T-cell (primary cell): ENCODE results near the gene CCDC39. TPM values are rescaled to one million over a fixed set of nuclear protein-coding genes. Genes with fewer than 3 reads are reported as not detected.

Experiments
- ATAC-seq, 4 experiments: fragments of 200-7000 bp in 3 of 4; fragments of 150-1000 bp in 1 of 4; cut with Tn5 transposase; replicated peaks in 1 of 4; 1 replicate in 3 of 4; 2 replicates in 1 of 4; pipeline ENCODE4 v1.10.0; 2021; ENCODE audit warnings: moderate library complexity in 3 of 4, mild to moderate bottlenecking in 2 of 4, moderate number of reproducible peaks in 1 of 4
- CTCF ChIA-PET, 2 donors: fragments of 300-600 bp; sonication (Branson Sonifier 250); formaldehyde crosslinking; loops; one replicate each; lab custom pipeline; 2022; ENCODE audit warnings: antibody characterized with exemption in 2 of 2; lab: Charles Lee
- POLR2A ChIA-PET, 2 donors: fragments of 300-600 bp; sonication (Branson Sonifier 250); formaldehyde crosslinking; loops; one replicate each; lab custom pipeline; 2022; ENCODE audit warnings: antibody characterized with exemption in 2 of 2; lab: Charles Lee
- DNase-seq, 35 experiments: peaks; one replicate each; pipeline versions ENCODE4 v3.0.0 to v3.0.0-alpha.2; 2013 to 2023
- H3K27ac ChIP-seq: one replicate; pipeline ENCODE4 v1.5.1; 2013; ENCODE audit warnings: low read length
- H3K27me3 ChIP-seq, 2 experiments: replicated peaks in 1 of 2; 1 replicate in 1 of 2; 2 replicates in 1 of 2; pipeline versions ENCODE4 v1.6.1 to v1.7.0; 2013; ENCODE audit warnings: low read length in 1 of 2, mixed read lengths in 1 of 2; ENCODE audit not compliant: control insufficient read depth in 2 of 2, insufficient read depth in 2 of 2; ENCODE audit errors: extremely low read depth in 1 of 2
- H3K36me3 ChIP-seq, 2 donors: 1 replicate in 1 of 2; 2 replicates in 1 of 2; pipeline versions ENCODE4 v1.6.1 to v1.7.0; 2013; ENCODE audit warnings: low read length in 1 of 2; ENCODE audit not compliant: control insufficient read depth in 2 of 2, insufficient read depth in 1 of 2; ENCODE audit errors: extremely low read depth in 1 of 2
- H3K4me1 ChIP-seq, 2 experiments: 1 replicate in 1 of 2; 2 replicates in 1 of 2; pipeline versions ENCODE4 v1.6.1 to v1.7.0; 2013; ENCODE audit warnings: low read length in 2 of 2, mixed read lengths in 1 of 2; ENCODE audit not compliant: insufficient read depth in 2 of 2, control insufficient read depth in 1 of 2; ENCODE audit errors: extremely low read depth in 1 of 2
- H3K4me3 ChIP-seq, 2 donors: 1 replicate in 1 of 2; 2 replicates in 1 of 2; pipeline versions ENCODE4 v1.5.1 to v1.7.0; 2013; ENCODE audit warnings: mild to moderate bottlenecking in 2 of 2, low read length in 1 of 2, moderate library complexity in 1 of 2; ENCODE audit not compliant: control insufficient read depth in 1 of 2; ENCODE audit errors: extremely low read depth in 1 of 2
- H3K9me3 ChIP-seq: 2 replicates; pipeline ENCODE4 v1.7.0; 2013
- H3K27ac Mint-ChIP-seq, 2 donors: one replicate each; pipeline ENCODE4 v1.8.0; 2020 to 2021; ENCODE audit warnings: mild to moderate bottlenecking in 2 of 2, mixed read lengths in 2 of 2
- H3K27me3 Mint-ChIP-seq, 2 donors: one replicate each; pipeline ENCODE4 v1.8.0; 2021 to 2022; ENCODE audit warnings: mixed read lengths in 2 of 2
- H3K36me3 Mint-ChIP-seq: one replicate; pipeline ENCODE4 v1.8.0; 2021; ENCODE audit warnings: mixed read lengths
- H3K4me1 Mint-ChIP-seq, 3 donors: one replicate each; pipeline ENCODE4 v1.8.0; 2020 to 2022; ENCODE audit warnings: mixed read lengths in 3 of 3, mild to moderate bottlenecking in 1 of 3
- H3K4me3 Mint-ChIP-seq, 3 donors: one replicate each; pipeline ENCODE4 v1.8.0; 2020 to 2022; ENCODE audit warnings: mild to moderate bottlenecking in 3 of 3, mixed read lengths in 3 of 3, moderate library complexity in 3 of 3
- H3K9me3 Mint-ChIP-seq, 3 donors: one replicate each; pipeline ENCODE4 v1.8.0; 2020 to 2022; ENCODE audit warnings: mixed read lengths in 3 of 3
- WGBS: methylation state at CpG from one replicate; pipeline ENCODE4 v1.1.5; 2013; ENCODE audit warnings: missing lambda C conversion rate; ENCODE audit not compliant: insufficient coverage; 5-methylcytosine and 5-hydroxymethylcytosine counted together
- total RNA-seq, 35 experiments: library from RNA in 6 of 35; stranded (reverse) in 6 of 35; fragments of 120-200 nt in 1 of 35; gene quantifications; one replicate each; pipeline versions ENCODE4 v1.2.1 to v1.2.4 and lab custom pipeline; 2013 to 2026

CCDC39 gene
- total RNA-seq, 5 donors from 2014 or later (not counting 1 experiment from before 2014, with no cell fraction given) = not detected

DNA sequence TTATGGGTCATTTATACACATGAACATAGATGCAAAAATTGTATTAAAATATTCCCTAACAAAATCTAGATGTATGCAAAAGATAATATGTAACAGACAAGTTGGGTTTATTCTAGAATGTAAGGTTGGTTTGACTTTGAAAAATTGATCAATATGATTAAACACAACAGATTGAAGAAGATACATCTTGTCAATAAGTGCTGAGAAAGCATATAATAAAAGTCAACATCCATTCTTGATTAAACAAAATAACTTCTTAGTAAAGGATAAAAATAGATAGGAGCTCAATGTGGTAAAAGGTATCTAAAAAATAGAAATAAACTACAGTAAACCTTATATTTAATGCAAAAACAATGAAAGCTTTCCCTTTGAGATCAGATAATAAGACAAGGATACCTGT lies 38.3 kb downstream of the CCDC39 start:
- H3K9me3 Mint-ChIP-seq = no peaks in the 10 kb centered on the region
- ATAC-seq (no peak), DNase-seq (no peak)
- peaks cover 0 to 2% of the 10 kb centered on the region in 2 experiments for H3K27me3 ChIP-seq
- no peaks in the 10 kb centered on the region for H3K4me1 ChIP-seq
- H3K9me3 ChIP-seq = no peaks in the 10 kb centered on the region
- H3K4me3 ChIP-seq = no peak overlapping the region
- peaks cover 22 to 30% of the 10 kb centered on the region in 2 donors for H3K27me3 Mint-ChIP-seq
- H3K27ac ChIP-seq = no peak overlapping the region
- POLR2A ChIA-PET = no interaction called here
- no peak overlapping the region for H3K27ac Mint-ChIP-seq
- H3K36me3 ChIP-seq = no peaks in the 10 kb centered on the region
- no peaks in the 10 kb centered on the region for H3K36me3 Mint-ChIP-seq
- CTCF ChIA-PET = no interaction called here
- no peaks in the 10 kb centered on the region for H3K4me1 Mint-ChIP-seq
- H3K4me3 Mint-ChIP-seq = no peak overlapping the region

DNA sequence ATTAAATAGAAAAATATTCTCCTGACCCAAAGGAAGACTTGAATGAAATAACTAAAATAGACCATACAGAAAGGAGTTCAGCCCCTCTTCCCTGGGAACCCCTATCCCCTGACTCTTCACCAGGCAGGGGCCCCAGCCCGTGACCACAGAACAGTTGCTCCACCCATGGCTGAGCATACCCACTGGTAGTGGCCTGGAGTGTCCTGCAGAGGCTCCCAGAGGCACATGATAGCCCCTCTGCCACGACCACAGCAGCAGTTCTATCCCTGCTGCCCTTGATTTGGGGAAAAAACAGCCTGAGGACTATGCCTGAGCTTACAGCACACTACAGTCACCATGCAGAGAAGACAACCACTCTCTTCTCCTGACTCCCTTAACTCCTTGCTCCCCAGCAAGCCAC lies 45.6 kb downstream of the CCDC39 start:
- no peaks in the 10 kb centered on the region for H3K4me1 ChIP-seq
- ATAC-seq (no peak), DNase-seq (no peak)
- no peak overlapping the region for H3K27ac ChIP-seq
- H3K36me3 Mint-ChIP-seq = peaks cover under 1% of the 10 kb centered on the region
- H3K9me3 ChIP-seq = no peaks in the 10 kb centered on the region
- no peaks in the 10 kb centered on the region for H3K36me3 ChIP-seq
- no peak overlapping the region for H3K4me3 ChIP-seq
- H3K4me3 Mint-ChIP-seq = no peak overlapping the region
- no peaks in the 10 kb centered on the region for H3K4me1 Mint-ChIP-seq
- peaks cover 2 to 13% of the 10 kb centered on the region in 2 experiments for H3K27me3 ChIP-seq
- H3K9me3 Mint-ChIP-seq = no peaks in the 10 kb centered on the region
- ChIA-PET CTCF (no interaction called here), POLR2A (no interaction called here)
- no peak overlapping the region for H3K27ac Mint-ChIP-seq
- peaks cover 34 to 48% of the 10 kb centered on the region in 2 donors for H3K27me3 Mint-ChIP-seq
- no CpG with 5 or more reads among the region's 2 CpGs for WGBS

DNA sequence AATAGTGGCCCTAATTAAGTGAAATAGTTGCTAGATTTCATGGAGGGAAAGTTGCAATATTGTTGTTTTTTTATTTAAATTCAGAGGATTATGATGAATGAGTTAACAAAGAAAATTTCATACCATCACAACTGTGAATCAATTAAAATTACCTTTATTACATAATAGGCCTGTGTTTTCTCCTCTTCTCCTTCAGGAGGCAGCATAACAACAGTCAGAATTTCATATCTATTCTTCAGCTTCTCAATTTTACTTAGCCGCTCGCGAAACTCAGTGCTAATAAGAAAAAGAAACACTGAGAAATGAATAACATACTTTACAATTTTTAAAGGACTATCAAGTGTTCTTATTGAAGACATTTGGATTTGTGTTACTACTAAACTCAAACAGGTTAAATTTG lies 48.0 kb downstream of the CCDC39 start:
- H3K27ac ChIP-seq = no peak overlapping the region
- H3K4me3 Mint-ChIP-seq = no peak overlapping the region
- CTCF ChIA-PET = no interaction called here
- WGBS = no CpG with 5 or more reads among the region's 3 CpGs
- H3K4me1 ChIP-seq = no peaks in the 10 kb centered on the region
- peaks cover 11% of the 10 kb centered on the region for H3K36me3 Mint-ChIP-seq
- peaks cover 0 to 13% of the 10 kb centered on the region in 2 experiments for H3K27me3 ChIP-seq
- no peaks in the 10 kb centered on the region for H3K4me1 Mint-ChIP-seq
- no peak overlapping the region for H3K27ac Mint-ChIP-seq
- ATAC-seq (no peak), DNase-seq (no peak)
- no peaks in the 10 kb centered on the region for H3K9me3 ChIP-seq
- H3K9me3 Mint-ChIP-seq = no peaks in the 10 kb centered on the region
- H3K27me3 Mint-ChIP-seq = peaks cover 26 to 33% of the 10 kb centered on the region in 2 donors
- POLR2A ChIA-PET = no interaction called here
- H3K36me3 ChIP-seq = peaks cover 0 to 2% of the 10 kb centered on the region in 2 donors
- H3K4me3 ChIP-seq = no peak overlapping the region

DNA sequence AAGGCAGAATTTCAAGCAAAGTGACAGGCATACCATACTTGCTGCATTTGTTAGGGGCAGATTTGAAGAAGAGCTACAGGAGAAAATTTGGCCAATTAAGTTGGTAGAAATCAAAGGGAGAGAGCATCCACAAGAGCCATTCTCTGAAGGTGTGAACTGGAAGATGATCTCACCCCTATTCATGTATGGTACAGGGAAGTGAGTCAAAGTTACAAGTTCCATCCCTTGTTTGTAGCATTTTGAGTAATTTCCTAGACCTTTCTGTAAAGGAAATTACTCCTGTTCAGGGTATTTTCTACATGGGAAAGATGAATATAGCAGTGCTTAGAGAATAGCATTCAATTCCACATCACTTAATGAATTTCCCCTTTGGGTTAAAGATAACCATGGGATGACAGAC lies 48.9 kb downstream of the CCDC39 start:
- no peak for DNase-seq
- Mint-ChIP-seq H3K9me3 (no peaks in the 10 kb centered on the region), H3K36me3 (peaks cover 20% of the 10 kb centered on the region), H3K4me3 (no peak overlapping the region), H3K4me1 (peaks cover 0 to 5% (median 3%) of the 10 kb centered on the region in 3 donors), H3K27me3 (peaks cover 16 to 25% of the 10 kb centered on the region in 2 donors), H3K27ac (no peak overlapping the region)
- no peaks in the 10 kb centered on the region for H3K9me3 ChIP-seq
- peaks cover 0 to 2% of the 10 kb centered on the region in 2 donors for H3K36me3 ChIP-seq
- ChIA-PET POLR2A (no interaction called here), CTCF (no interaction called here)
- H3K4me1 ChIP-seq = no peaks in the 10 kb centered on the region
- peaks cover 0 to 11% of the 10 kb centered on the region in 2 experiments for H3K27me3 ChIP-seq
- no peak overlapping the region for H3K27ac ChIP-seq
- no peak overlapping the region for H3K4me3 ChIP-seq
- no peak for ATAC-seq

DNA sequence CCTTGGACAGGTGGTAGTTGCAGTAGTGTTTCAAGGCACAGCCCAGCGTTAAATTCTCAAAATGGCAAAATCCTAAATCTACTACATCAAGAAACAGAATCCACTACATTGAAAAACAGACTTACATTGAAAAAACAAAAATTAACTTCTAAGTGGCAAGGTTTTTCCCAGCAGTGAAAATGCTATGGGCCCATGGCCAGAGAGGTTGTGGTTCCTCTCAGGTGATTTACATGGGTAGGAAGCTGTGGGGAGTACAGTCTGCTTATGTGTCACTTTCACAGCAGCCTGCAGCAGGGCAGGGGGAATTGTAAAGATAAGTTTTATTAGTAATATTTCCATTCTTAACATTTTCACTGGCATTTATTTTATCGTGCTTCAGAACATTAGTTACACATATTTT lies 52.4 kb downstream of the CCDC39 start:
- POLR2A ChIA-PET = no interaction called here
- no CpG with 5 or more reads among the region's 2 CpGs for WGBS
- no peak overlapping the region for H3K27ac Mint-ChIP-seq
- peaks cover 3 to 20% (median 19%) of the 10 kb centered on the region in 3 donors for H3K4me1 Mint-ChIP-seq
- H3K36me3 Mint-ChIP-seq = peaks cover 44% of the 10 kb centered on the region
- Histone ChIP-seq H3K4me3 (no peak overlapping the region), H3K9me3 (peaks cover 3% of the 10 kb centered on the region), H3K36me3 (peaks cover 0 to 6% of the 10 kb centered on the region in 2 donors), H3K4me1 (no peaks in the 10 kb centered on the region), H3K27ac (no peak overlapping the region), H3K27me3 (no peaks in the 10 kb centered on the region)
- CTCF ChIA-PET = no interaction called here
- H3K4me3 Mint-ChIP-seq = no peak overlapping the region
- H3K9me3 Mint-ChIP-seq = peaks cover 0 to 2% (median 0%) of the 10 kb centered on the region in 3 donors
- H3K27me3 Mint-ChIP-seq = no peaks in the 10 kb centered on the region
- no peak for ATAC-seq
- DNase-seq = no peak

DNA sequence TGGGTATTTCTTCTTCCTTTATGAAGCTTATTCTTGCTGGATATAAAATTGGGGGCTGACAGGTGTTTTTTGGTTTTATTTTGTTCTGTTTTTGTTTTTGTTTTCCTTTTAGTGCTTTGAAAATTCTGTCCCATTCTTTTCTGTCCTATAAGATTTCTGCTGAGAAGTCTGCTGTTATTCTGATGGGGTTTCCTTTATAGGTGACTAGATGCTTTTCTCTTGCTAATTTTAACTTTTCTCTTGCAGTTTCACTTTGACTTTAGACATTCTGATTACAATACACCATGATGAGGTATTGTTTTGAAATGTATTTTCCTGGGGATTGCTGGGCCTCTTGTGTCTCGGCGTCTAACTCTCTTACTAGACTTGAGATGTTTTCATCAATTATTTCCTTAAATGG lies 54.6 kb downstream of the CCDC39 start:
- ATAC-seq = no peak
- H3K9me3 ChIP-seq = peaks cover 3% of the 10 kb centered on the region
- ChIA-PET CTCF (no interaction called here), POLR2A (interaction anchor here in 1 of 2 donors (0.6 kb wide), 1 partner anchor 11 kb away, joined by 3 read pairs; no protein-coding TSS in a partner anchor)
- H3K27ac ChIP-seq = no peak overlapping the region
- H3K27ac Mint-ChIP-seq = no peak overlapping the region
- DNase-seq = no peak
- no CpG with 5 or more reads among the region's 2 CpGs for WGBS
- no peak overlapping the region for H3K4me3 ChIP-seq
- no peak overlapping the region for H3K4me3 Mint-ChIP-seq
- H3K4me1 ChIP-seq = no peaks in the 10 kb centered on the region
- H3K36me3 ChIP-seq = peaks cover 0 to 6% of the 10 kb centered on the region in 2 donors
- H3K9me3 Mint-ChIP-seq = peaks cover 0 to 3% (median 0%) of the 10 kb centered on the region in 3 donors
- H3K27me3 Mint-ChIP-seq = no peaks in the 10 kb centered on the region
- H3K4me1 Mint-ChIP-seq = peaks cover 3 to 20% (median 19%) of the 10 kb centered on the region in 3 donors
- H3K36me3 Mint-ChIP-seq = peaks cover 53% of the 10 kb centered on the region
- H3K27me3 ChIP-seq = no peaks in the 10 kb centered on the region

DNA sequence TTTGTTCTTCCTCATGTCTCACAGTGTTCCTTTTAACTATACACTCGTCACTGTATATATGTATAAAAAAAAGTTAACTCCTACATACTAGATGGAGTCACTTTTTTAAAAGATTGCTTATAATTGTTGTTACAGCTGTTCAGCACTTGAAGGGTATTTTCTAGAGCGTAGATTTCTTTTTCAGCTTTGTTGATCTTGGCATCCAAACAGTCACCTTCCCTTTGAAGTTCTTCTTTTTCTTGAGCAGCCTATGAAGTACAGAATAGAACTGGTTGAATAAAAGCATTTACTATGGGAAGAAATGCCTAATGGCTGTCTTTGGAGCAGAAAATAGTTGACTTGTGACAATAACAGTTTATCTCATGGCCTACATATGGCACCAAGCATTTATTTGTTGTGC lies 59.6 kb downstream of the CCDC39 start:
- DNase-seq (no peak), ATAC-seq (no peak)
- Histone ChIP-seq H3K4me3 (no peak overlapping the region), H3K9me3 (peaks cover 5% of the 10 kb centered on the region), H3K27ac (no peak overlapping the region), H3K36me3 (peaks cover 0 to 1% of the 10 kb centered on the region in 2 donors), H3K27me3 (no peaks in the 10 kb centered on the region), H3K4me1 (no peaks in the 10 kb centered on the region)
- Mint-ChIP-seq H3K36me3 (peaks cover 27% of the 10 kb centered on the region), H3K4me3 (no peak overlapping the region), H3K27me3 (no peaks in the 10 kb centered on the region), H3K27ac (no peak overlapping the region), H3K9me3 (peaks cover 0 to 3% (median 0%) of the 10 kb centered on the region in 3 donors), H3K4me1 (peaks cover under 1 to 14% (median 9%) of the 10 kb centered on the region in 3 donors)
- ChIA-PET CTCF (no interaction called here), POLR2A (interaction anchor here in 1 of 2 donors (0.6 kb wide), 1 partner anchor 10 kb away, joined by 3 read pairs; no protein-coding TSS in a partner anchor)
- WGBS = no CpG with 5 or more reads among the region's 2 CpGs
